HG02870 (cell line): Measurements from ENCODE around the gene TMEM50A.
"Not testable (repeated sequence)": the region's sequence is repeated elsewhere in the genome, so short reads cannot be mapped to it uniquely, and the experiment has no call there.

ENCODE experiments used
- ATAC-seq: cut with Tn5 transposase; IDR thresholded peaks from one replicate; pipeline ENCODE4 v1.9.1; 2021; ENCODE audit warnings: mild to moderate bottlenecking, moderate library complexity; ENCODE audit not compliant: unreplicated experiment

TMEM50A gene

GRCh38 chr1:25383090-25383489 lies 45.0 kb downstream of the TMEM50A start:
- ATAC-seq, result not testable (repeated sequence)

GRCh38 chr1:25383875-25384274 lies 45.7 kb downstream of the TMEM50A start:
- ATAC-seq, result not testable (repeated sequence)

DNA sequence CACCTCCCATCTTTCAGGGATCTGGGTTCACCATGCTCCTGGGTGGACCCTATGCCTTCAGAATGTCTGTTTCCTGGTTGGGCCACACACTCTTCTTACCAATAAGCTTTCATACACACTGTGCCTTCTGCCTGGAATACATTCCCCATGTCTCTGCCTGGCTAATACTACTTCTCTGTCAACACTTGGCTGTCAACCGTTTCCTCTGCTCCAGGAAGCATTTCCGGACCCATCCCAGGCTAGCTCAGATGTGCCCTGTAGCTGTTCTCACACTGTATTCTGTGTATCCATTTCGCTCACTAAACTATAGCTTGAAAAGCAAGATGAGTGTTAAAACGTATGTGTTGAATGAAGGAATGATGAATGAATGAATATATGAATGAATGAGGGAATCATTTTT lies 49.0 kb downstream of the TMEM50A start:
- not testable (repeated sequence) for ATAC-seq

- not testable (repeated sequence) for ATAC-seq
These were observed 50.6 kb downstream of the TMEM50A start for GRCh38 chr1:25388691-25389090.

GRCh38 chr1:25389721-25390120 lies 51.6 kb downstream of the TMEM50A start:
- not testable (repeated sequence) for ATAC-seq

DNA sequence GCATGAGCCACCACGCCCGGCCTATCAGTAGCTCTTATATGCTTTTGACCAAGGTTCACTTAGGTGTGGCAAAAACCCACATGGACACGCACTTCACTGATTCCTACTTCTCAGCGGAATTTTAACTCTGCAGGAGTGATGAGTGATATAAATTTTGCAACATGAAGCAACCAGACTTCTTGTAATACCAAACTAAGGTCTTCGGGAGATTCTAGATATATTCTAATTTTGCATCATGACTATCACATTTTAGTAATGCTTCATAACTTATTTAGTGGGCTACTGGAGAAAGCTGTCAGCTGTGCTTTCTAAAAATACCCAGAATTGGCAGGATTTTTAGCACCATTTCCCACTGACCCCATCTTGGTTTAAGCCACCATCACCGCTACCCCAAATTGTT lies 54.7 kb downstream of the TMEM50A start:
- ATAC-seq, result no peak

- not testable (repeated sequence) for ATAC-seq
These were observed 59.4 kb downstream of the TMEM50A start for GRCh38 chr1:25397549-25397948.

DNA sequence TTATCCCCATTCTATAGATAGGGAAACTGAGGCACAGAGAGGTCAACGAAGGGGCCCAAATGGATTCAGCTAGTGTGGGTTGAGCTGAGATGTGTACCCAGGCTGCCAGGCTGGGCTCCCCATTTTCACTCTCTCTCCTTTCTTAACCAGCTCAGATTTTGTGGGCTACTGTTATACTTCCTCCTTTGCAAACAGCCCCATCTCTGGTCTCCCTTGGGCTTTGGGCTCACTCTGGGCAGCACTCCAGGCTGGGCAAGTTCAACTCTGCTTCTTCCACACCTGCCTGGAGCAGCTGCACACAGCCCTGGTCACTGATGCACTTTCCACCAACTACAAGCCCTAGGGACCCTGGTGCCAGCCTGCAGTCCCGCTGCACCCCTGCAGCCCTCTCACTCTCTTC lies 59.9 kb downstream of the TMEM50A start:
- not testable (repeated sequence) for ATAC-seq

DNA sequence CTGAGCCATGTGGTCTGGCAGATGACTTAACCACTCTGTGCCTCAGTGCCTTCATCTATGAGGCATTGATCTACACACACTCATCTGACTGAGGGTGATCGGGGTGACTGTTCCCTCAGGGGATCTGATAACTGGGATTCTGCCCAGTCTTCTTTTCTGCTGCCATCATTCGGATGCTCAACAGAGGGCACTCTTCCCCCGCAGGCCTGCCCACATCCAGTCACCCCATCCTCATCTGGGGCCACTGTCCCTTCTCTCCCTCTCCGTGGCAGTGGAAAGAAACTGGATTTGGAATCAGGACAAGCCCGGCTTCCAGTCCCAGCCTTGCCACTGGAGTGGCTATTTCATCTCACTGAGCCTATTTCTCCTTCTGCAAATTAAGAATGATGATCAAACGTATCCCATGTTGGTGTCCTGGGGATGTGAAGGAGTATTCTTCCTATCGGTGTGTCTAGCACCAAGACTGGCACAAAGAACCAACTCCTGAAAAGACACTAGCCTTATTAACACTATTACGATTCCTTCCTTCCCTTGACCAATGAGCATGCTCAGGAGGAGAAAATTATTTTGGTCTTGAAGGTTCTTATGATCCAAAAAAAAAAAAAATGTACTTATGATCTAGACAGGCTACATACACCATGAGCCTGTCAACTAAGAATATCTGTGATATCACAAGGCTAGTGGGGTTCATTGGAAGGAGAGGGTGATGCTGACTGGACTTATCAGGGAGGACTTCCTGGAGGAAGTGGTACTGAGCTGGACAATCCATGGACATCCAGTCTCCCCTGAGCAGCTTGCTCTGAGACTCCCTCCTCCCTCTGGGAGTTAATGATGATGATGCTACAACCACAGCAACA lies 65.0 kb downstream of the TMEM50A start:
- ATAC-seq, result not testable (repeated sequence)

DNA sequence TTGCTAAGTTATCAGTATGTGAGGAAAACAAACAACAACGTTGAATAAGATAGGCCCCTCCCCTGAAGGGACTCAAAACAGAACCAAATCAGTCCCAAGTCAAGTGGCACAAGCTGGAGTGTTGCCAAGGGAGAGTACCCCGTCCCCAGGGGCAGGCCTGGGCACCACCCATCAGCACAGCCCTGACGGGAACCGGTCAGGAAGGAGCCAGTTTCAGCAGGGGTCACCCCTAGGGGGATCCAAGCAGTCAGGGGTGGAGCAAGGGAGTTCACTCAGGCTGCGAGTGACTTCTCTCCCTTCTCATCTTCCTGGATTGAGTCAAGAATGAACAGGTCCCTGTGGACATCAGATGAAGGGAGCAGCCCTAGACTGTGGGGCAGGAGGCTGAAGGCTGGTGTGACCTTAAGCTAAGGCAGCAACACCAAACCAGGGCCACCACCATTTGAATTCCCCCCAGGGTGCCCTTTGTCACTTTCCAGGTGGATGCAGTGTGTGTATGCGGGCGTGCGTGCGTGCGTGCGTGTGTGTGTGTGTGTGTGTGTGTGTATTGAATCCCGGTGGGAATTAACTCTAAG lies 67.7 kb downstream of the TMEM50A start:
- ATAC-seq, result not testable (repeated sequence)

- ATAC-seq, result not testable (repeated sequence)
These were observed 71.7 kb downstream of the TMEM50A start for GRCh38 chr1:25409641-25410427.
